NCI-H2029 treated with DMSO at 0.1 percent for 48 hours (cell line): ENCODE measurements around the gene GGPS1.
"Not testable (repeated sequence)": the region's sequence is repeated elsewhere in the genome, so short reads cannot be mapped to it uniquely, and the experiment has no call there.

Experiments
- DNase-seq: peaks from one replicate; lab custom pipeline; 2025; lab: John Stamatoyannopoulos, UW

Gene GGPS1

DNA sequence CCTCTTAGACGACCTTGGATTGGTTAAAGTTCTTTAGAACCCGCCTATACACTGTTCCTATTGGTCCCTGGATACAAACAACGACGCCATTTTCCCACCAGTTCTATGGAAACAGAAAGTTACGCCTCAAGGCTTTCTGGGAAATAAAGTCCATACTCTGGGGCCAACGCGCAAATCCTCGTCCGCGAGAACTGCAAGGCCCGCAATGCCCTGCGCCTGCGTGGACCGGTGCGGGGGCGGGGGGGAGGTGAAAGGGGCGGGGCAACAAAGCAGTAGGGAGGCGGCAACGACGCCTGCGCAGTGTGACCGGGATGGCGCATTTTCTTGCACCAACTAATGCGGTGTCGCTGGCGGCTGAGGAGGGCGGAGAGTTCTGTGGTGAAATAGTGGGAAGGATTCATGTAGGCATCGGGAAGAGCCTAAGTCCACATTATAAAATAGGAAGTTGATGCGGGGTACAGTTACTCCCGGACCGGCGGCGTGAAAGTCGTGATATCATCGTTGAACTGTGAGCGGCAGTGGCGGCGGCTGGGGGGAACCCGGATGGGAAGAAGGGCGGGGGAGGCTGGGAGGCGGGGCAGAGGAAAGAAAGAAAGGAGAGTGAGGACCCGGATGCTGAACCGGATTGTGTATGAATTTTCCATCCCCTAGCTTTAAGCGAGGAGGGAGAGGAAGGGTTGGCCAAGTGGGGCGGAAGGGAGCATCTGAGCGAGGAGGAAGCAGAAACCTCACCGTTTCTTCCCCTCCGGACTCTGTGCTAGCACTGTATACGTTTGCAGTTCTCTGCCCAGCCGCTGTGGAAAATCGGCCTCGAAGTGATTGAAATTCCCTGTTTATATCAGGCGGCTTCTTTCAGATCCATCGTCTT is at the start of gene GGPS1:
TSS of gene GGPS1 (plus strand) at position 300 of the 868 bp plus-strand sequence. CDS start 6,695 bp downstream, outside the sequence.
- DNase-seq: peak; percentile 95

DNA sequence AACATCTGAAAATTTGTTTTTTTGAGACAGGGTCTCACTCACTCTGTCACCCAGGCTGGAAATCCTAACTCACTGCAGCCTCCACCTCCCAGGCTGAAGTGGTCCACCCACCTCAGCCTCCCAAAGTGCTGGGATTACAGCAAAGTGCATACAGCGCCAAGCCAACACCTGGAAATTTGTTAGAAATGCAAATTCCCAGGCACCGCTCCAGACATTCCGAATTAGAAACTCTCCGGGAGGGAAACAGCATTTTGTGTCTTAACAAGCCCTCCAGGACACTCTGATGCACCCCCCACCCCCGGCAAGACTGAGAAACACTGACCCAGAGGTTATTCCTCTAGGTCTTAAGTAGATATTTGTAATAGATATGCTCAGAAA is 49.5 kb upstream of the GGPS1 start:
- DNase-seq: no peak

DNA sequence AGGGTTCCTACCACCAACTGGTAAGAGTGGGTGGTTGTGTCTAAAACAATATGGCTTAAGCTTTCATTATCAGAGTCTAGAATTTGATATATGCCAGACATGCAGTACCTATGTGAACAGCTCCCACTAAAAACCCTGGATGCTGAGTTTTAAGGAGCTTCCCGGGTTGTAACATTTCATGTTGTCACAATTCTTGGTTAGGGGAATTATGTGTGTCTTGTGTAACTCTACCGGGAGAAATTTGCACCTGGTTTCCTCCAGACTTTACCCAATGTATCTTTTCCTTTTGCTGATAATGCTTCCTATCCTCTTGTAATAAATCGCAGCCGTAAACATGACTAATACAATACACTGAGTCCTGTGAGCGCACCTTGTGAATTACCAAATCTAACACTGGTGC is 48.7 kb upstream of the GGPS1 start:
- no peak for DNase-seq

DNA sequence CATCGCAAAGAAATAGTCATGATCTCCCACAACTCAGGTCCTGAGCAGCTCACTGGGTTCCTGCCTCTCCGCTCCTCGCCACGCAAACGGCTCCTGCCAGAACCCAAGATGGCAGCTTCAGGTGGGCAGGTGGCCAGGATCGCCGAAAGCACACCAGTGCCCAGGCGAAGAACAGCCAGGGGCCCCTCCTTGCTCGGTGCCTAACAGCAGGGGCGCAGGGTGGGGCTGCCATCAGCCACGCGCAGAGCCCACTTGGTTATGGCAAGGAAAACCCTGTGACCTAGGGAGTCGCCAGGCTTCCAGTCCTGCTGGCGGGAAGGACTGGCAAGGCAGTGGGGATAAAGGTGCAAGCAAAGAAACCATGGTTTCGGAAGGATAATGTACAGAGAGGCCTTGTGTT is 47.9 kb upstream of the GGPS1 start:
- no peak for DNase-seq

DNA sequence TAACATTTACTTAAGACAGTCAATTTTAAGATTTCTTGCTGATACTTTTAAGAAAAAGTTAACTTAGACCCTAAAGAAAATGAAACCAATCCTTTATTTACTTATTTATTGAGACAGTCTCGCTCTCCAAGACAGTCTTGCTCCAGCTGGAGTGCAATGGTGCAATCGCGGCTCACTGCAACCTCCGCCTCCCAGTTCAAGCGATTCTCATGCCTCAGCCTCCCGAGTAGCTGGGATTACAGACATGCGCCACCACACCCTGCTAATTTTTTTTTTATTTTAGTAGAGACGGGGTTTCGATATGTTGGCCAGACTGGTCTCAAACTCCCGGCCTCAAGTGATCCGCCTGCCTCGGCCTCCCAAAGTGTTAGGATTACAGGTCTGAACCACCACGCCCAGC is 44.7 kb upstream of the GGPS1 start:
- not testable (repeated sequence) for DNase-seq

DNA sequence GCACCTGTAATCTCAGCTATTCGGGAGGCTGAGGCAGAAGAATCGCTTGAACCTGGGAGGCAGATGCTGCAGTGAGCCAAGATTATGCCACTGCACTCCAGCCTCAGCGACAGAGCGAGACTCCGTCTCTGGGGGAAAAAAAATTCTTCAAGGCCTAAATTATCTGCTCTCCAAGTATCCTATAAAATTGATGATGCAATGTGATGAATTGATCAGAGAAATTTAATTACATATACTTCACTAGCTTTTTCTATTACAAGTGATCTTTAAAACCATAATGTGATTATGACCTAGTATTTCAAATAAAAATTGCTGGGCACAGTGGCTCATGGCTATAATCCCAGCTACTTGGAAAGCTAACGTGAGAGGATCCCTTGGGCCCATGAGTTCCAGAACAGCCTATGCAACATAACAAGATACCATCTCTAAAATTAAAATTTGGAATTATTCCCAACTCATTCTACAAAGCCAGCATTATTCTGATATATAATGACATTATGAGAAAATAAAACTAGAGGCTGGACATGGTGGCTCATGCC is 44.1 kb upstream of the GGPS1 start:
- no peak for DNase-seq

DNA sequence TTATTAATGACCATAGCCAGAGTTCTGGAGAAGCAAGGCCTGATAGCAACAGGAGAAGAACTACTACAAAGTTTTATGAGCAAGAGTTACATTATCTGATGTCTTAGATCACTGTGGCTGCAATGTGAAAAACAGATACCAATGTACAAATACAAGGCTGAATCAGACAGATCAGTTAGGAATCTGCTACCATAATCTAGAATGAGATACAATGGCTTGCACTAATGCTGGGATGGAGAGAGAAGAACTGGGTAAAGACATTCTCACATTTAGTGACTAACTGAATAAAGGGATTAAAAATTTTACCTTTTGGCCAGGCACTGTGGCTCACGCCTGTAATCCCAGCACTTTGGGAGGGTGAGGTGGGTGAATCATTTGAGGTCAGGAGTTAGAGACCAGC is 41.7 kb upstream of the GGPS1 start:
- DNase-seq: no peak

DNA sequence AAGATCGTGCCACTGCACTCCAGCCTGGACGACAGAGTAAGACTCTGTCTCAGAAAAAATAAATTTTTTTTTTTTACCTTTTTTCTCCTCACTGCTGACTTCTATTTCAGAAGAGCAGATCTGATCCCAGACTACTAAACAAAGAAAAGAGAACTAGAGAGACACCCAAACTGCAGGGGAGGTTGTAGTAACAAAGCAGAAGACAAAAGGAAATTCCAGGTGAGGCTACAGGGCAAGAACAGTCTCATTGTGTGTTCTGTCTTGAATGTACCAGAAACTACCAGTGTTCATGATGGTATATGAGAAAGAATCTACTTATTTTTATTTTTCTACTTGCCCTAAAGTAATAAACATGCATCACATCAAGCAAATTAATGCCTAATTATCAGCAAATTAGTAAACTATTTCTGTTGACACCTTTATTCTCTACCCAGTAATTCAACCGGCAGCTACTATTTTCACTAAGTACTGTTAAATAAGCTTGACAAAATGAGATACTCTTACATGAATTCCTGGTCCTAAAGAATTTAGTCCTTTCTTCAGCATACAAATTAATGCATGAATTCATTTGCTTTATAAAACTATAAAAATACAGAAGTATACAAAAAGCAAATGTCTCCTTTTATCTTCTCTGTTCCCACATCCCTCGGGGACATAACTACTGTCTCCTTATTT is 41.0 kb upstream of the GGPS1 start:
- no peak for DNase-seq

DNA sequence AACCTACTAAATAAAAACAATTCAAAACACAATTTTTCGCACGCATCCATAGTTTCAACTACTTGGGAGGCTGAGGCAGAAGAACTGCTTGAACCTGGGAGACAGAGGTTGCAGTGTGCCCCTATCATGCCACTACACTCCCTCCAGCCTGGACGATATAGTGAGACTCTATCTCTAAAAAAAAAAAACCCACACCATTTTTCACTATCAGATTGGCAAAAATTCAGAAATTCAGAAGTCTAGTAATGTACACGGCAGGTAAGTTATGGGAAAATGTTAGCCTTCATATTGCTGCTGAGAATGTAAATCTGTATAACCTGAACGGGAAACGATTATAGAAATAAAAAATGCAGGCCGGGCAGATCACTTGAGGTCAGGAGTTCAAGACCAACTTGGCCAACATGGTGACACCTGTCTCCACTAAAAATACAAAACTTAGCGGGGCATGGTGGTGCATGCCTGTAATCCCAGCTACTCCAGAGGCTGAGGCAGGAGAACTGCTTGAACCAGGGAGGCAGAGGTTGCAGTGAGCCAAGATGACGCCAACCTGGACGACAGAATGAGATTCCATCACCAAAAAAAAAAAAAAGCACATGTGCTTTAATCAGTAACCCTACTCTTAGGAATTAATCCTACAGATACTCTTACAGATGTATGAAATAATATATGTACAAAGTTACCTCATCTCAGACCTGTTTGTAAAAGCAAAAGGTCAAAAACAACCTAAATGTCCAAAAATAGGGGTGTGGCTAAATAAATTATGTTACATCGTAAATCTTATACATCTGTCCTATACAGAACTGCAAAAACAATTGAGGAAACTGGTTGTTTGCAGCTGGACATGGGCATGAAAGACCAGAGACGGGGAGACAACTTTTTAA is 38.3 kb upstream of the GGPS1 start:
- DNase-seq: no peak

DNA sequence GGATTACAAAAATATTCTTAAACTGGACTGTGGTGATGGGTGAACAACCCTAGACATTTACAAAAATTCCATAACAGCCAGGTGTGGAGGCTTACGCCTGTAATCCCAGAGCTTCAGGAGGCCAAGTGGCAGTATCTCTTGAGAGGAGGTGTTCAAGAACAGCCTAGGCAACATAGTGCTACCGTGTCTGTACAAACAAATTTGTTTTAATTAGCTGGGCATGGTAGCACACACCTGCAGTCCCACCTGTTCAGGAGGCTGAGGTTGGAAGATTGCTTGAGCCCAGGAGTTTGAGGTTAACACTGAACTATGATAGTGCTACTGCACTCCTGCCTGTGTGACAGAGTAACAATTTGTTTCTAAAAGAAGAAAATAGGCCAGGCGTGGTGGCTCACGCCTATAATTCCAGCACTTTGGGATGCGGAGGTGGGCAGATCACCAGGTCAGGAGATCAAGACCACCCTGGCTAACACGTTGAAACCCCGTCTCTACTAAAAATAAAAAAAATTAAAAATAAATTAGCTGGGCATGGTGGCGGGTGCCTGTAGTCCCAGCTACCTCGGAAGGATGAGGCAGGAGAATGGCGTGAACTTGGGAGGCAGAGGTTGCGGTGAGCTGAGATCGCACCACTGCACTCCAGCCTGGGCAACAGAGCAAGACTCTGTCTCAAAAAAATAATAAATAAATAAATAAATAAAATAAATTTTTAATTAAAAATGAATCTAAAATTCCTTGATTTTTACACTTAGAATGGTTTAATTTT is 37.4 kb upstream of the GGPS1 start:
- DNase-seq: no peak

DNA sequence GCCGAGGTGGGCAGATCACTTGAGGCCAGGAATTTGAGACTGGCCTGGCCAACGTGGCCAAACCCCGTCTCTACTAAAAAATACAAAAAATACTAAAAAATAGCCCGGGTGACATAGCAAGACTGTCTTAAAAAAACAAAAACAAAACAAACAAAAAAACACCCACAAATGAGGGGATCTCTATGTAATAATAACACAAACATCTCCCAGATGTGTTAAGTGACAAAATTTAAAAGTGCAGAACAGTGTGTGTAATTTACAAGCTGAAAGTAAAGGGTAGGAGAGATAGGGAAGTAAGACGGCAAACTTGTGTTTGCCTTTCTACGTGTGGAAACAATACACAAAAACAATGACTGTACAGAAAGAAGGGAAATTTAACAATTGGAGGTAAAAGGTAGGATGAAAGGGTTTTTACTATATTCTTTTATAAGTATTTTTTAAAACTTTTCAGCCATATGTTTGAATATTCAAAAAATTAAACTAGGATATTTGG is 36.7 kb upstream of the GGPS1 start:
- DNase-seq: no peak

DNA sequence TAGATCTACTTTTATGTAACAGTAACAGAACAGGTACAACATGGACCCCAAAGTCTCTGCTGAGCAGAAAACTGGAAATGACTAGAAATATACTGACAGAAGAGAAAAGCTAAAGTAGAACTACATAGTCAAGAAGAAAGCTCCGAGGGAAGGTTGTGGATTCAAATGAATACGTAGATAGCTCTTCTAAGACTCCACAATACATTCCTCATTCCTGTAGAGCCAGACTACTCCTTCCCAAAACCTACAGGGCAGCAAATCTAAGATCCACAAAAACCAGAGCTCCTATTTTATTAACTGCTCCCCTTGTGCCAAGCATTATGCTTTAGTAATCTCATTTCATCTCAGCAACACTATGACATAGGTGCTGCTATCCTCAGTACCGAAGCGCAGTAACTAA is 35.6 kb upstream of the GGPS1 start:
- no peak for DNase-seq

DNA sequence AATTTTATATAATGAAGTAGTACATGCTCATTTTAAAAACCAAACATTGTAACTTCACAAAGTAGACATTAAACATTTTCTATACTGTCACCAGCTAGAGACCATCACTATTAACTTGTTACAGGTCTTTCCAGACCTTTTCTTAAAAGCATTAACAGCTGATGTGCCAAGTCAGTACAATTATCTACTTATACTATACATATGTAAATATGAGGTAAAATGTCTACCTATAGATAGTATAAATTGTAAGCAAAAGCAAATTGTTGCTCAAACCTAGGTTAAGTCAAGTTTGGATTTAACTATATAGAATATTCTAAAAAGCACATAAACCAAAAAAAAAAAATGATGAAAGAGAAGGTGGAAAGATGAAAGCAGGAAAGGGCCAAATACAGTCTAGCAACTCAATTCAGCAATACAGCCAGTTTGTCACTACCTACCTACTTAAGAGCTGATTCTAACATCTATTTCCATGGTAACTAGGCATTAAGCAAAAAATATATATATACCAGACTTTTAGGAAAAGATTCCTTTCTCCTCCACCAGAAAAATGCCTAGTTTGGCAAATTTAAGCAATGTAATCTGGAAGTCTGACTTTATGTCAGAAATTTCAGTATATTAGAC is 34.9 kb upstream of the GGPS1 start:
- no peak for DNase-seq

DNA sequence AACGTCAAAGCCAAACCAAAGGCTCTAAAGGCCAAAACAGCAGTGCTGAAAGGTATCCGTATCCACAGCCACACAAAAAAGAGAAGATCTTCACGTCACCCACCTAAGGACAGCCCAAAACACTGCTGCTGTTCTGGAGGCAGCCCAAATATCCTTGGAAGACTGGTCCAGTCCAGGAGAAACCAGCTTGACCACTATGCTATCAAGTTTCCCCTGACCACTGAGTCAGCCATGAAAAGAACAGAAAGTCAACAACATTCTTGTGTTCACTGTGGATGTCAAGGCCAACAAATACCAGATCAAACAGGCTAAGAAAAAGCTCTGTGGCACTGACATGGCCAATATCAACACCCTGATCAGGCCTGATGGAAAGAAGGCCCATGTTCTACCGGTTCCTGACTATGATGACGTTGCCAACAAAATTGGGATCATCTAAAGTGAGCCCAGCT is 32.4 kb upstream of the GGPS1 start:
- no peak for DNase-seq

DNA sequence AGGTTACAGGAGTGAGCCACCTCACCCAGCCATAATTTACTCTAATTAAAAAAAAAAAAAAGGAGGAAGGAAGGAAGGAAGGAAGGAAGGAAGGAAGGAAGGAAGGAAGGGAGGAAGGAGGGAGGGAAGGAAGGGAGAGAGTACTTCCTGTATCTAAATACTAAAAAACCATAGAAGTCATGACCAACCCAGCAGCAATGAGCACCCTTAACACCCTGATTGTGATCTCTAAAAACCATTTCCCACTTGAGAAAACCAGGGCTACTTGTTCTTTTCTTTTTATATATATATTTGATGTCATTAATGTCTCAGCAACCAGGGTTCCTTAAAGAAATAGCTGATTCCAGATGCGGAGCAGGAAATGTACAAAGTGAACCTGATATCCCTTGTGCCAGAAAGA is 31.6 kb upstream of the GGPS1 start:
- no peak for DNase-seq

DNA sequence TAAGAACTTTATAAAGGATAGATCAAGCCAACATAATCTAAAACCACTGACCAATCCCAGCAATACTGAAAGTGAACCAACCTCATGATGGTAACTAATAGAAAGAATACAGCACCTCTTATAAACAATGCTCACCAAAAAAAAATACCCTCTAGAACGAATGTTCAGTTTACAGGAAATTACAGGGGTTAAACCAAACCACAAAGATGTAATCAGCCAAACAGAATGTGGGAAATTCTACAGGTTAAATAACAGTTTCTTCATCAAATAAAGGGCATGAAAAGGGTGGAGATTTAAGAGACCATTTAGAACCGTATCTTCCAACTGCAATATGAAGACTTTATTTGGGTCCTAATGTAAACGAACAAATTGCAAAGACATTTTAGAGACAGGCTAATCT is 30.8 kb upstream of the GGPS1 start:
- no peak for DNase-seq

DNA sequence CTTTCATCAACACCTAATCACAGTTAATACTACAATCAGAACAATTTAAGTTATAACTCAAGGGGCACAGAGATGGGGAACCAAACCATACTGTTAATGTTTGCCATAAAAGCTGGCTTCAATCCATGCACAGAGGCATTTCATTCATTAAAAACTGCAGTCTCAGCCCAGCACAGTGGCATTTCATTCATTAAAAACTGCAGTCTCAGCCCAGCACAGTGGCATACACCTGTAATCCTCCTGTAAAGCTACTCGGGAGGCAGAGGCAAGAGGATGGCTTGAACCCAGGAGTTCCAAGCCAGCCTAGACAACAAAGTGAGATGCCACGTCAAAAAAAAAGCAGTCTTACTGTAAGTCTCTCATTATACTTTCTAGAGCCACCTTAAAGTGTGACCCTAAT is 29.6 kb upstream of the GGPS1 start:
- no peak for DNase-seq

DNA sequence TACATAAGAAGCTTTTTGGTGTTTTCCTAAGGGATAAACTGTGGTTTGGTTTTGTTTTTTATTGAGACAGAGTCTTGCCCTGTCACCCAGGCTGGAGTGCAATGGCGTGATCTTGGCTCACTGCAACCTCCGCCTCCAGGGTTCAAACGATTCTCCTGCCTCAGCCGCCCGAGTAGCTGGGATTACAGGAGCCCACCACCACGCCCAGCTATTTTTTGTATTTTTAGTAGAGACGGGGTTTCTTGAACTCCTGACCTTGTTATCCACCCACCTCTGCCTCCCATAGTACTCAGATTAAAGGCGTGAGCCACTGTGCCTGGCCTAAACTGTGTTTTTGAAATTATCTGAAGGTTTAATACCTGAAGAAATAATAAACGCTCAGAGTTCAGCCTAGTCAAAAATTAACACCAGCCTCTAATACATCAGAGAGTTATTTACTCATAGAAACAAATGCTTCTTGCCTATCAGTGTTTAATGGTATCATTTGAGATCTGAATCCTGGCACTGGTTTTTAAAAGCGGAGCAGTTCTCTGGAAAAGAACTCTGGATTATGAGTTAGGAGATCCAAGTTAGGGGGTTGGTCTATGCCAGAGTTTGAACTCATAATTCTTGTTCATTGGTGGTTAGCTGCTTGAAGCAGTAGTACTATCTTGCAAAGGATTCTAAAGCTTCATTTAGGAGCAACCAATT is 29.1 kb upstream of the GGPS1 start:
- no peak for DNase-seq

DNA sequence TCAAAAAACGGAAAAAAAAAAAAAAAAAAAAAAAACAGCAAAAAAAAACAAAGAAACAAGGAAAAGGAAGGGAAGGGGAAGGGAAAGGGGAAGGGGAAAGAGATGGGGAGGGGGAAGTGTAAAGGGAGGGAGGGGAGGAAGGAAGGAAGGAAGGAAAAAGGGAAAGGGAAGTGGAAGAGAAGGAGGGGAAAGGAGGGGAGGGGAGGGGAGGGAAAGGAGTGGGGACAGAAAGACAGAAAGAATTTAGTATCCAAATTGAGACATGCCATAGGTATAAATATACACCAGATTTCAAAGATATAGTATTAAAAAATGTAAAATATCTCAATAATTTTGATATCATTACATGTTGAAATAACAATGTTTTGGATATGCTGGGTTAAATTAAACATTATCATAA is 26.2 kb upstream of the GGPS1 start:
- no peak for DNase-seq
